GM12865 (cell line): ENCODE measurements around the gene PCSK2.

Source experiments
- DNase-seq: peaks from one replicate; pipeline ENCODE4 v3.0.0; 2010; ENCODE audit warnings: low read depth
- H3K4me3 ChIP-seq: 2 replicates; pipeline ENCODE4 v1.5.1; 2011; ENCODE audit warnings: mild to moderate bottlenecking, low read depth, low read length, control low read depth
- CTCF ChIP-seq: IDR thresholded peaks from 2 replicates; pipeline ENCODE4 v1.5.1; 2011; ENCODE audit warnings: low read length, control low read depth, low read depth, inconsistent platforms; ENCODE audit not compliant: insufficient read depth; ENCODE audit errors: missing control alignments

The PCSK2 gene

GRCh38 chr20:17320456-17320855 is 93.6 kb downstream of the PCSK2 start:
- TF ChIP-seq CTCF = no peak
- H3K4me3 ChIP-seq = no peak overlapping the region
- DNase-seq = no peak

- DNase-seq = no peak
- no peak for TF ChIP-seq CTCF
- H3K4me3 ChIP-seq = no peak overlapping the region
Observed at GRCh38 chr20:17326096-17326495, 99.3 kb downstream of the PCSK2 start.

- no peak overlapping the region for H3K4me3 ChIP-seq
- no peak for TF ChIP-seq CTCF
- no peak for DNase-seq
Observed at GRCh38 chr20:17327185-17328148, 100.6 kb downstream of the PCSK2 start.

- no peak overlapping the region for H3K4me3 ChIP-seq
- no peak for DNase-seq
- TF ChIP-seq CTCF = no peak
Observed at GRCh38 chr20:17334932-17335331, 108.1 kb downstream of the PCSK2 start.

- DNase-seq = no peak
- TF ChIP-seq CTCF = no peak
- H3K4me3 ChIP-seq = no peak overlapping the region
Observed at GRCh38 chr20:17339000-17339399, 112.2 kb downstream of the PCSK2 start.

GRCh38 chr20:17343091-17343490 is 116.3 kb downstream of the PCSK2 start:
- DNase-seq = no peak
- H3K4me3 ChIP-seq = no peak overlapping the region
- no peak for TF ChIP-seq CTCF
